NB4 (cell line): ENCODE results near the gene GPSM3.

ENCODE experiments used
- MAX ChIP-seq: IDR thresholded peaks from 2 replicates; pipeline ENCODE4 v1.6.1; 2011; ENCODE audit warnings: low read depth, low read length
- MYC ChIP-seq: IDR thresholded peaks from 2 replicates; pipeline ENCODE4 v1.6.1; 2011; ENCODE audit warnings: low read depth, low read length
- POLR2A ChIP-seq: IDR thresholded peaks from 2 replicates; pipeline ENCODE4 v1.6.1; 2011; ENCODE audit warnings: mild to moderate bottlenecking; ENCODE audit not compliant: insufficient read length; ENCODE audit errors: extremely low read depth
- TF ChIP-seq, protein P1 (sequence below): IDR thresholded peaks from one replicate; pipeline ENCODE4 v1.5.1; 2012; ENCODE audit warnings: low read depth, low read length

DNA sequence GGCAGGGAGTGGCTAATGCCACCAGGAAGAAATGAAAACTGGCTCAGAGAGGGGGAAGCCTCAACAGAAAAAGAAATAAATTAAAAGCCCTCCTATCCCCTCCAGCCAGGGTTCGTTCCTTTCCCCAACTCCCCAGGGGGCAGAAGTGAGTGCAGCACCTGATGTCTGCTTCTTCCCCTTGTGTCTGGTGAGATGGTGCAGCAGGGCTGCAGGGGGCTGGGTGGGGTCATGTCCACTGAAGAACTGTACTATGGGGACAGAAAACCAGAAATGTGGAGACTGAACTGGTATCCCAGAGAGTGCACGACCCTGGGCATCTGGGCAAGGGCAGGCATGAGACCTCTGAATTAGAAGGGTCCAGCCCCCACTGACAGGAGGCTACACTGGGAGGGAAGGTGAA lies 24.1 kb downstream of the GPSM3 start:
- TF ChIP-seq, protein P1, sequence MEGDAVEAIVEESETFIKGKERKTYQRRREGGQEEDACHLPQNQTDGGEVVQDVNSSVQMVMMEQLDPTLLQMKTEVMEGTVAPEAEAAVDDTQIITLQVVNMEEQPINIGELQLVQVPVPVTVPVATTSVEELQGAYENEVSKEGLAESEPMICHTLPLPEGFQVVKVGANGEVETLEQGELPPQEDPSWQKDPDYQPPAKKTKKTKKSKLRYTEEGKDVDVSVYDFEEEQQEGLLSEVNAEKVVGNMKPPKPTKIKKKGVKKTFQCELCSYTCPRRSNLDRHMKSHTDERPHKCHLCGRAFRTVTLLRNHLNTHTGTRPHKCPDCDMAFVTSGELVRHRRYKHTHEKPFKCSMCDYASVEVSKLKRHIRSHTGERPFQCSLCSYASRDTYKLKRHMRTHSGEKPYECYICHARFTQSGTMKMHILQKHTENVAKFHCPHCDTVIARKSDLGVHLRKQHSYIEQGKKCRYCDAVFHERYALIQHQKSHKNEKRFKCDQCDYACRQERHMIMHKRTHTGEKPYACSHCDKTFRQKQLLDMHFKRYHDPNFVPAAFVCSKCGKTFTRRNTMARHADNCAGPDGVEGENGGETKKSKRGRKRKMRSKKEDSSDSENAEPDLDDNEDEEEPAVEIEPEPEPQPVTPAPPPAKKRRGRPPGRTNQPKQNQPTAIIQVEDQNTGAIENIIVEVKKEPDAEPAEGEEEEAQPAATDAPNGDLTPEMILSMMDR = no peak
- TF ChIP-seq MAX (no peak), POLR2A (no peak), MYC (no peak)
